Measurements from ENCODE around the gene PDE1C.
"Not testable (repeated sequence)": the region's sequence is repeated elsewhere in the genome, so short reads cannot be mapped to it uniquely, and the experiment has no call there.

The PDE1C gene

DNA sequence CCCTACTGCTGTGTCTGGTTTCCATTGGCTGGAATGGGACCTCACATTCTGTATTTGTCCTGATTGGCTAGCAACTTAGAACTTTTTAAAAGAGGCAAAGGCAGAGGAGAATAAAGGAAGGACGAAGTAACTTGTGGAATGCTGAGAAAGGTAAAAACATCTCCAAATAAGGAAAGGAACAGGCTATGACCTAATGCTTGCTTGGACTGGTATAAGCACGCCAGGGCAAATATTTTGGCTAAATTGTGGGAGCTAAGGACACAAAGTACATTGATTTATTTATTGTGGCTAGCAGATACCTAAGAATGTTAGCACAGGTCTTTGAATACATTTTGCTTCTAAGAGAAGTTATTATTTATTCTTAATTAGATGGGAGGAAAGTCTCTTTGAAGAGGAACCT is 56.7 kb downstream of the PDE1C start:
- H3K23ac ChIP-seq (ENCODE audit: low read length in 2 of 2); H3K4me2 ChIP-seq (ENCODE audit: low read length, poor library complexity, severe bottlenecking); H4K91ac ChIP-seq (ENCODE audit: low read length); H3K14ac ChIP-seq (ENCODE audit: low read length in 2 of 2); H3K18ac ChIP-seq (ENCODE audit: low read depth in 1 of 2, low read length in 2 of 2); H2BK5ac ChIP-seq (ENCODE audit: low read depth, low read length, poor library complexity, severe bottlenecking); H2BK12ac ChIP-seq (ENCODE audit: low read length in 2 of 2); H3K4me1 ChIP-seq (ENCODE audit: control insufficient read depth, insufficient read depth, low read depth, low read length); H3K27me3 ChIP-seq (ENCODE audit: control insufficient read depth in 1 of 2, insufficient read depth in 1 of 2, low read length in 2 of 2); H3K27ac ChIP-seq (ENCODE audit: low read length, poor library complexity, severe bottlenecking); H2BK120ac ChIP-seq (ENCODE audit: low read depth, low read length); H3K4ac ChIP-seq (ENCODE audit: low read depth in 1 of 2, low read length in 2 of 2); DNase-seq; H2BK15ac ChIP-seq (ENCODE audit: low read depth, poor library complexity, severe bottlenecking); H3K4me3 ChIP-seq (ENCODE audit: insufficient read depth in 1 of 2, low read depth in 1 of 2, low read length in 2 of 2); H2AK5ac ChIP-seq (ENCODE audit: low read length, severe bottlenecking); H3K9ac ChIP-seq (ENCODE audit: low read length); H4K8ac ChIP-seq (ENCODE audit: low read length); H2AFZ ChIP-seq (ENCODE audit: low read depth, low read length): not testable (repeated sequence)
- Histone ChIP-seq H3K79me1 (replicated peaks; ENCODE audit: low read length, poor library complexity, severe bottlenecking) (peaks cover 11% of the 10 kb centered on the region), H3K9me3 (ENCODE audit: control insufficient read depth, low read length) (peaks cover 20% of the 10 kb centered on the region), H3K36me3 (ENCODE audit: control insufficient read depth in 1 of 2, insufficient read depth in 2 of 2, low read depth in 1 of 2, low read length in 2 of 2) (peaks cover 6 to 18% of the 10 kb centered on the region in 2 experiments)
- 48% methylated on average over 2 of the region's 2 CpGs for WGBS

DNA sequence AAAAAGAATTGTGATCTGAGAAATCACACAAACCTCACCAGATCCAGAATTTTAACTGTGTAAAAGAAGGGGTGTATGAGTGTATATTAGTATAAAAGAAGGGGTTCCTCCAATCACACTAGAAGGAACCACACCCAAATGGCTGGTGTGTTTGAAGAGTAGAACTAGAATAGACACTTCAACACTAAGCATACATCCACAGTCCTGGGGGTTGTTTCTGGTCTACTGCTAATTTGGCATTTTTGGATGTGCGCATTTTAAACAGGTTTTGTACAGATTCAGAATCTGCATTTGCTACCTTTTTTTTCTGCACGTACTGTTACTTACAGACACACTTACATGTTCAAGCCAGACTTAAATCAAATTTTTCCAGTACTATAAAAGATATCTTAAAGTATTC is 64.6 kb downstream of the PDE1C start:
- no peak overlapping the region for H3K4me3 ChIP-seq (ENCODE audit: insufficient read depth in 1 of 2, low read depth in 1 of 2, low read length in 2 of 2)

DNA sequence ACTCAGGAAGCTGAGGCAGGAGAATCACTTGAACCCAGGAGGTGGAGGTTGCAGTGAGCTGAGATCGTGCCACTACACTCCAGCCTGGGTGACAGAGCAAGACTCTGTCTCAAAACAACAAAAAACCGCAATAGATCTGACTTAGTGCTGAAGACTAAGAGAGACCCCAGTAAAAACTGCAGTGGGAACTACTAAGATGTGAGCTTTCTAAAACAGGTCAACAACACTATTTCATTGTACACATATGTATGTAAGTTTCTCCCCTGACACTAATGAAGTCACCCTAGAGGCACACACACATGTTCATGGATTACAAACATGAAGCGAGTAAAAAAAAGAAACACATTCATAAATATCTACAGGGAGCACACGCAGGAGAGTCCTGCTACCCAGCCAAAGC is 68.3 kb downstream of the PDE1C start:
- Histone ChIP-seq H3K14ac (ENCODE audit: low read length in 2 of 2) (no peak overlapping the region), H3K4ac (ENCODE audit: low read depth in 1 of 2, low read length in 2 of 2) (no peak overlapping the region), H3K36me3 (ENCODE audit: control insufficient read depth in 1 of 2, insufficient read depth in 2 of 2, low read depth in 1 of 2, low read length in 2 of 2) (peaks cover 3 to 6% of the 10 kb centered on the region in 2 experiments), H2BK5ac (ENCODE audit: low read depth, low read length, poor library complexity, severe bottlenecking) (no peak overlapping the region), H2AFZ (ENCODE audit: low read depth, low read length) (no peak overlapping the region), H4K91ac (ENCODE audit: low read length) (no peak overlapping the region), H3K4me1 (ENCODE audit: control insufficient read depth, insufficient read depth, low read depth, low read length) (peaks cover 6% of the 10 kb centered on the region), H2AK5ac (ENCODE audit: low read length, severe bottlenecking) (no peak overlapping the region), H2BK15ac (ENCODE audit: low read depth, poor library complexity, severe bottlenecking) (no peak overlapping the region), H3K18ac (ENCODE audit: low read depth in 1 of 2, low read length in 2 of 2) (no peak overlapping the region), H3K27me3 (ENCODE audit: control insufficient read depth in 1 of 2, insufficient read depth in 1 of 2, low read length in 2 of 2) (no peaks in the 10 kb centered on the region), H3K9ac (ENCODE audit: low read length) (no peak overlapping the region), H3K79me1 (replicated peaks; ENCODE audit: low read length, poor library complexity, severe bottlenecking) (peaks cover 28% of the 10 kb centered on the region), H3K27ac (ENCODE audit: low read length, poor library complexity, severe bottlenecking) (no peak overlapping the region), H2BK120ac (ENCODE audit: low read depth, low read length) (no peak overlapping the region), H3K9me3 (ENCODE audit: control insufficient read depth, low read length) (peaks cover 6% of the 10 kb centered on the region), H3K4me2 (ENCODE audit: low read length, poor library complexity, severe bottlenecking) (no peak overlapping the region), H3K23ac (ENCODE audit: low read length in 2 of 2) (no peak overlapping the region), H4K8ac (ENCODE audit: low read length) (no peak overlapping the region), H3K4me3 (ENCODE audit: insufficient read depth in 1 of 2, low read depth in 1 of 2, low read length in 2 of 2) (no peak overlapping the region), H2BK12ac (ENCODE audit: low read length in 2 of 2) (no peak overlapping the region)
- 98% methylated on average over 3 of the region's 4 CpGs for WGBS
- no peak for DNase-seq

More for the DNA sequence above, 64.6 kb downstream of the PDE1C start:
- Histone ChIP-seq H3K9ac (ENCODE audit: low read length) (no peak overlapping the region), H2AFZ (ENCODE audit: low read depth, low read length) (no peak overlapping the region), H3K4me1 (ENCODE audit: control insufficient read depth, insufficient read depth, low read depth, low read length) (no peaks in the 10 kb centered on the region), H3K36me3 (ENCODE audit: control insufficient read depth in 1 of 2, insufficient read depth in 2 of 2, low read depth in 1 of 2, low read length in 2 of 2) (peaks cover 3 to 4% of the 10 kb centered on the region in 2 experiments), H2BK15ac (ENCODE audit: low read depth, poor library complexity, severe bottlenecking) (no peak overlapping the region), H2AK5ac (ENCODE audit: low read length, severe bottlenecking) (no peak overlapping the region), H3K4ac (ENCODE audit: low read depth in 1 of 2, low read length in 2 of 2) (no peak overlapping the region), H3K27me3 (ENCODE audit: control insufficient read depth in 1 of 2, insufficient read depth in 1 of 2, low read length in 2 of 2) (no peaks in the 10 kb centered on the region), H3K9me3 (ENCODE audit: control insufficient read depth, low read length) (peaks cover 6% of the 10 kb centered on the region), H2BK5ac (ENCODE audit: low read depth, low read length, poor library complexity, severe bottlenecking) (no peak overlapping the region), H3K27ac (ENCODE audit: low read length, poor library complexity, severe bottlenecking) (no peak overlapping the region), H3K79me1 (replicated peaks; ENCODE audit: low read length, poor library complexity, severe bottlenecking) (peaks cover 24% of the 10 kb centered on the region), H2BK120ac (ENCODE audit: low read depth, low read length) (no peak overlapping the region), H4K91ac (ENCODE audit: low read length) (no peak overlapping the region), H3K4me2 (ENCODE audit: low read length, poor library complexity, severe bottlenecking) (no peak overlapping the region), H2BK12ac (ENCODE audit: low read length in 2 of 2) (no peak overlapping the region), H3K18ac (ENCODE audit: low read depth in 1 of 2, low read length in 2 of 2) (no peak overlapping the region), H3K14ac (ENCODE audit: low read length in 2 of 2) (no peak overlapping the region), H4K8ac (ENCODE audit: low read length) (no peak overlapping the region), H3K23ac (ENCODE audit: low read length in 2 of 2) (no peak overlapping the region)
- DNase-seq = no peak
- 88% methylated on average over 1 of the region's 2 CpGs for WGBS

DNA sequence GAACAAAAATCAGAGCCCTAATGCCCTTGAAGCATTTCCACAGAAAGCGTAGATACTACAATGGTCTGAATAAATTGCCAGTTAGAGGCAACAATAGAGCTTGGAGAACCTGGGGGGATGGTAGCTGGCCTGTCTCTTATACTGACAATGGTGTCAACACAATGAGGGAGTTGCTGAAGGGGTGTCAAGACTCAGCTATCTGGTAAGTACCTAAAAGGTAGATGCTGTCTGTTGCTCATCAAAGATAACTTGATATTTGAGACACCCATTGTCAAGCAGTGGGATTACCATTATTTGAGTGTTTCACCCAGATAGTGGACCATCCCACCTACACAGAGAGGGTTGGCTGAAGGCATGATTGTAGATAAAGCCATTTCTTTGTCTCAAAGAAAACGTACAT is 72.8 kb downstream of the PDE1C start:
- peaks cover 3 to 6% of the 10 kb centered on the region in 2 experiments for H3K36me3 ChIP-seq (ENCODE audit: control insufficient read depth in 1 of 2, insufficient read depth in 2 of 2, low read depth in 1 of 2, low read length in 2 of 2)
- no peak for DNase-seq
- no peak overlapping the region for H2AFZ ChIP-seq (ENCODE audit: low read depth, low read length)
- H3K4me1 ChIP-seq (ENCODE audit: control insufficient read depth, insufficient read depth, low read depth, low read length) = peaks cover 10% of the 10 kb centered on the region
- no peak overlapping the region for H3K4ac ChIP-seq (ENCODE audit: low read depth in 1 of 2, low read length in 2 of 2)
- no peak overlapping the region for H3K23ac ChIP-seq (ENCODE audit: low read length in 2 of 2)
- peaks cover 5% of the 10 kb centered on the region for H3K9me3 ChIP-seq (ENCODE audit: control insufficient read depth, low read length)
- H3K27me3 ChIP-seq (ENCODE audit: control insufficient read depth in 1 of 2, insufficient read depth in 1 of 2, low read length in 2 of 2) = no peaks in the 10 kb centered on the region
- H2BK120ac ChIP-seq (ENCODE audit: low read depth, low read length) = no peak overlapping the region
- peaks cover 31% of the 10 kb centered on the region for H3K79me1 ChIP-seq (replicated peaks; ENCODE audit: low read length, poor library complexity, severe bottlenecking)
- WGBS = 100% methylated on average over 2 of the region's 2 CpGs
- no peak overlapping the region for H2BK12ac ChIP-seq (ENCODE audit: low read length in 2 of 2)
- H3K18ac ChIP-seq (ENCODE audit: low read depth in 1 of 2, low read length in 2 of 2) = no peak overlapping the region
- H3K27ac ChIP-seq (ENCODE audit: low read length, poor library complexity, severe bottlenecking) = no peak overlapping the region
- no peak overlapping the region for H2BK15ac ChIP-seq (ENCODE audit: low read depth, poor library complexity, severe bottlenecking)
- H3K4me3 ChIP-seq (ENCODE audit: insufficient read depth in 1 of 2, low read depth in 1 of 2, low read length in 2 of 2) = no peak overlapping the region
- H4K91ac ChIP-seq (ENCODE audit: low read length) = no peak overlapping the region
- H3K4me2 ChIP-seq (ENCODE audit: low read length, poor library complexity, severe bottlenecking) = no peak overlapping the region
- no peak overlapping the region for H3K14ac ChIP-seq (ENCODE audit: low read length in 2 of 2)
- H3K9ac ChIP-seq (ENCODE audit: low read length) = no peak overlapping the region
- no peak overlapping the region for H2BK5ac ChIP-seq (ENCODE audit: low read depth, low read length, poor library complexity, severe bottlenecking)
- no peak overlapping the region for H2AK5ac ChIP-seq (ENCODE audit: low read length, severe bottlenecking)
- no peak overlapping the region for H4K8ac ChIP-seq (ENCODE audit: low read length)

Measured in mesenchymal stem cell (in vitro differentiated cells and primary cell).